Measurements from ENCODE around the gene CMTM2. TPM values are rescaled to one million over a fixed set of nuclear protein-coding genes. Genes with fewer than 3 reads are reported as not detected.

CMTM2 gene
- total and polyA plus RNA-seq, 9 of the 15 experiments (the other 6 are each of a cell fraction or from before 2014, with no cell fraction given) = not detected

GRCh38 chr16:66600477-66600876, 21.2 kb downstream of the CMTM2 start (continued):
- TF ChIP-seq CBX8 (IDR thresholded peaks at IDR 0.05; ENCODE audit: borderline replicate concordance, extremely low read depth, low read depth, low read length, poor library complexity, severe bottlenecking) (no peak), PTTG1 (tag; IDR thresholded peaks at IDR 0.05; ENCODE audit: low read depth) (no peak), TRIM28 (IDR thresholded peaks at IDR 0.05) (no peak), ATF4 (CRISPR knock-in tag; IDR thresholded peaks at IDR 0.05) (no peak), TFE3 (CRISPR knock-in tag; IDR thresholded peaks at IDR 0.05) (no peak), ZNF431 (CRISPR knock-in tag; IDR thresholded peaks at IDR 0.05) (no peak), ZNF668 (CRISPR knock-in tag; IDR thresholded peaks at IDR 0.05) (no peak)

DNA sequence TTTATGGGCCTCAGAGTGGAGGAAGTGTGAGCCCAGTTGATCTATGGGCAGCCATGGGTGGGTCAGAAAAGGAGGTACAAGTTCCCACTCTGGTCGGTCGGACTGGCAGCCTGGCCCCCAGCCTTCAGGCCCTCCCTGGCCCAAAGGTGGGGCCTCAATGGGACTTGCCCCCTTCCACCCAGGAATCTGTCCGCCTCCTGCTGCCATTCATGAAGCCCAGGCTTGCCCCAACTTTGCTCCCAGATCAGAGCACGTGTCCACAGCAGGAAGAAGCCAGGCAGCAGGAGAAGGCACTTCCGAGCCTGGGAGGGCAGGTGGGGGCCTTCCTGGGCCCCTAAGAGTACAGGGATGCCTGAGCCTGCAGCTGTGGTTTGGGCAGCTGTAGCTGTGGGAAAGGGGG, 22.2 kb downstream of the CMTM2 start:
- Histone ChIP-seq H3K9me3 (replicated peaks; ENCODE audit: control insufficient read depth, insufficient read depth, low read depth, low read length) (no peaks in the 10 kb centered on the region; the same call in 1 of the 2 replicates), H3K36me3 (ENCODE audit: control insufficient read depth, insufficient read depth, low read length) (no peaks in the 10 kb centered on the region), H3K9ac (ENCODE audit: insufficient read depth in 1 of 2, low read depth in 2 of 2, low read length in 2 of 2) (no peak overlapping the region), H3K4me2 (ENCODE audit: insufficient read depth, low read length) (no peak overlapping the region), H3K4me3 (no peak overlapping the region), H3K4me1 (replicated peaks in 1 of 2; ENCODE audit: control insufficient read depth in 2 of 2, insufficient read depth in 2 of 2, low read length in 2 of 2) (peaks cover 14 to 37% of the 10 kb centered on the region in 2 experiments), H4K20me1 (replicated peaks; ENCODE audit: control insufficient read depth, insufficient read depth, low read length) (no peaks in the 10 kb centered on the region), H3K27ac (ENCODE audit: extremely low read depth, low read depth, low read length) (no peak overlapping the region), H3K27me3 (ENCODE audit: control insufficient read depth in 2 of 2, insufficient read depth in 2 of 2, low read length in 2 of 2) (no peaks in the 10 kb centered on the region), H3K79me2 (ENCODE audit: control insufficient read depth, insufficient read depth, low read length) (peaks cover 17% of the 10 kb centered on the region), H3K9me1 (ENCODE audit: control insufficient read depth, insufficient read depth, low read length) (no peaks in the 10 kb centered on the region), H2AFZ (ENCODE audit: low read depth, low read length) (no peak overlapping the region)
- DNase-seq (ENCODE audit: extremely low read depth in 1 of 4, low spot score in 3 of 4) (no peak), FAIRE-seq (no peak), ATAC-seq (no peak)
- ChIA-PET POLR2A (interaction anchor here (0.7 kb wide), 1 partner anchor 107 kb away, joined by 3 read pairs; no protein-coding TSS in a partner anchor), CTCF (ENCODE audit: low intra/inter-chr PET ratio) (no interaction called here)
- WGBS (ENCODE audit: insufficient coverage, low coverage, missing lambda C conversion rate) = 65% methylated on average over 4 of the region's 5 CpGs
- BruUV-seq (replicated peaks) = no TSS peak
- in situ Hi-C loops (cut with MboI) (no loop called here), intact Hi-C loops (cut with micrococcal nuclease) (no loop called here)
- TF ChIP-seq ZNF184 (CRISPR knock-in tag; IDR thresholded peaks at IDR 0.05) (no peak), NFIC (IDR thresholded peaks at IDR 0.05) (no peak), ZNF695 (CRISPR knock-in tag; IDR thresholded peaks at IDR 0.05) (no peak), OTX1 (CRISPR knock-in tag; IDR thresholded peaks at IDR 0.05) (no peak)

Measured in K562 (cell line).